ENCODE measurements around the gene SLC2A14. TPM values are rescaled to one million over a fixed set of nuclear protein-coding genes. Genes with fewer than 3 reads are reported as not detected.
A peak's percentile ranks its signal among the peaks of the same experiment; 100 is the strongest.
"Not testable (repeated sequence)": the region's sequence is repeated elsewhere in the genome, so short reads cannot be mapped to it uniquely, and the experiment has no call there.

SLC2A14 gene
- total and polyA plus RNA-seq, 3 experiments from 2014 or later: 0.13 to 0.15 TPM; not detected in 1

GRCh38 chr12:7839226-7839625 is 33.5 kb downstream of the SLC2A14 start:
- H3K27me3 ChIP-seq (ENCODE audit: insufficient read depth, low read length, poor library complexity, severe bottlenecking); DNase-seq; H3K9me3 Mint-ChIP-seq; H3K36me3 ChIP-seq (ENCODE audit: insufficient read depth, low read length); CTCF ChIA-PET; H3K4me3 ChIP-seq (ENCODE audit: low read length); H3K4me1 Mint-ChIP-seq; H3K36me3 Mint-ChIP-seq; H3K27ac Mint-ChIP-seq; H3K4me1 ChIP-seq (ENCODE audit: insufficient read depth, low read length); H3K27ac ChIP-seq (ENCODE audit: low read depth, low read length); H3K4me3 Mint-ChIP-seq; H3K9me3 ChIP-seq (ENCODE audit: low read length): not testable (repeated sequence)
- POLR2A ChIA-PET: interaction anchor here (0.6 kb wide), 1 partner anchor 123 kb away, joined by 4 read pairs; no protein-coding TSS in a partner anchor
- peaks cover 7 to 22% of the 10 kb centered on the region in 2 donors for H3K27me3 Mint-ChIP-seq

GRCh38 chr12:7837366-7837765 is 35.3 kb downstream of the SLC2A14 start:
- Histone ChIP-seq H3K36me3 (ENCODE audit: insufficient read depth, low read length) (no peaks in the 10 kb centered on the region), H3K4me1 (ENCODE audit: insufficient read depth, low read length) (no peaks in the 10 kb centered on the region), H3K9me3 (ENCODE audit: low read length) (no peaks in the 10 kb centered on the region), H3K27ac (ENCODE audit: low read depth, low read length) (no peak overlapping the region), H3K27me3 (ENCODE audit: insufficient read depth, low read length, poor library complexity, severe bottlenecking) (no peaks in the 10 kb centered on the region), H3K4me3 (ENCODE audit: low read length) (no peak overlapping the region)
- Mint-ChIP-seq H3K36me3 (peaks cover 0 to 3% (median 0%) of the 10 kb centered on the region in 3 donors), H3K27ac (no peak overlapping the region), H3K27me3 (peaks cover 7 to 15% of the 10 kb centered on the region in 2 donors), H3K4me3 (no peak overlapping the region), H3K4me1 (no peaks in the 10 kb centered on the region), H3K9me3 (no peaks in the 10 kb centered on the region)
- DNase-seq: no peak
- POLR2A ChIA-PET: no interaction called here
- CTCF ChIA-PET: interaction anchor here (0.6 kb wide), 1 partner anchor 8 kb away, joined by 3 read pairs; no protein-coding TSS in a partner anchor

- Mint-ChIP-seq H3K4me3 (no peak overlapping the region), H3K27me3 (peaks cover 0 to 7% of the 10 kb centered on the region in 2 donors), H3K4me1 (peaks cover 0 to 3% (median 0%) of the 10 kb centered on the region in 3 donors), H3K27ac (no peak overlapping the region), H3K36me3 (peaks cover 0 to 3% (median 0%) of the 10 kb centered on the region in 3 donors), H3K9me3 (no peaks in the 10 kb centered on the region)
- H3K9me3 ChIP-seq (ENCODE audit: low read length): no peaks in the 10 kb centered on the region
- POLR2A ChIA-PET: no interaction called here
- no peak for DNase-seq
- no peaks in the 10 kb centered on the region for H3K4me1 ChIP-seq (ENCODE audit: insufficient read depth, low read length)
- no peaks in the 10 kb centered on the region for H3K27me3 ChIP-seq (ENCODE audit: insufficient read depth, low read length, poor library complexity, severe bottlenecking)
- CTCF ChIA-PET: no interaction called here
- H3K27ac ChIP-seq (ENCODE audit: low read depth, low read length): no peak overlapping the region
- H3K36me3 ChIP-seq (ENCODE audit: insufficient read depth, low read length): no peaks in the 10 kb centered on the region
- no peak overlapping the region for H3K4me3 ChIP-seq (ENCODE audit: low read length)
Measured at GRCh38 chr12:7835766-7836165, 36.9 kb downstream of the SLC2A14 start.

GRCh38 chr12:7835116-7835515 is 37.6 kb downstream of the SLC2A14 start:
- Histone ChIP-seq H3K4me3 (ENCODE audit: low read length) (no peak overlapping the region), H3K36me3 (ENCODE audit: insufficient read depth, low read length) (no peaks in the 10 kb centered on the region), H3K27ac (ENCODE audit: low read depth, low read length) (no peak overlapping the region), H3K4me1 (ENCODE audit: insufficient read depth, low read length) (no peaks in the 10 kb centered on the region), H3K9me3 (ENCODE audit: low read length) (no peaks in the 10 kb centered on the region), H3K27me3 (ENCODE audit: insufficient read depth, low read length, poor library complexity, severe bottlenecking) (no peaks in the 10 kb centered on the region)
- POLR2A ChIA-PET: no interaction called here
- peaks cover 0 to 5% of the 10 kb centered on the region in 2 donors for H3K27me3 Mint-ChIP-seq
- no peak overlapping the region for H3K27ac Mint-ChIP-seq
- H3K9me3 Mint-ChIP-seq: no peaks in the 10 kb centered on the region
- peaks cover 0 to 3% (median 0%) of the 10 kb centered on the region in 3 donors for H3K4me1 Mint-ChIP-seq
- no peak overlapping the region for H3K4me3 Mint-ChIP-seq
- CTCF ChIA-PET: no interaction called here
- DNase-seq: no peak
- peaks cover 0 to 3% (median 0%) of the 10 kb centered on the region in 3 donors for H3K36me3 Mint-ChIP-seq

- Histone ChIP-seq H3K4me1 (ENCODE audit: insufficient read depth, low read length) (no peaks in the 10 kb centered on the region), H3K9me3 (ENCODE audit: low read length) (no peaks in the 10 kb centered on the region), H3K36me3 (ENCODE audit: insufficient read depth, low read length) (no peaks in the 10 kb centered on the region), H3K27ac (ENCODE audit: low read depth, low read length) (no peak overlapping the region), H3K27me3 (ENCODE audit: insufficient read depth, low read length, poor library complexity, severe bottlenecking) (no peaks in the 10 kb centered on the region), H3K4me3 (ENCODE audit: low read length) (no peak overlapping the region)
- ChIA-PET POLR2A (no interaction called here), CTCF (no interaction called here)
- DNase-seq: no peak
- Mint-ChIP-seq H3K27ac (no peak overlapping the region), H3K4me1 (peaks cover 0 to 3% (median 0%) of the 10 kb centered on the region in 3 donors), H3K27me3 (peaks cover 0 to 5% of the 10 kb centered on the region in 2 donors), H3K36me3 (peaks cover 0 to 3% (median 0%) of the 10 kb centered on the region in 3 donors), H3K9me3 (no peaks in the 10 kb centered on the region), H3K4me3 (no peak overlapping the region)
Measured at GRCh38 chr12:7834701-7835100, 38.0 kb downstream of the SLC2A14 start.

- no peaks in the 10 kb centered on the region for H3K27me3 ChIP-seq (ENCODE audit: insufficient read depth, low read length, poor library complexity, severe bottlenecking)
- ChIA-PET CTCF (no interaction called here), POLR2A (no interaction called here)
- H3K4me1 ChIP-seq (ENCODE audit: insufficient read depth, low read length): no peaks in the 10 kb centered on the region
- Mint-ChIP-seq H3K4me1 (peaks cover 0 to 3% (median 0%) of the 10 kb centered on the region in 3 donors), H3K9me3 (no peaks in the 10 kb centered on the region), H3K36me3 (peaks cover 0 to 3% (median 0%) of the 10 kb centered on the region in 3 donors), H3K27ac (peak overlapping the region in 2 of 8 donors; percentile 4 to 47), H3K27me3 (peaks cover 0 to 5% of the 10 kb centered on the region in 2 donors), H3K4me3 (no peak overlapping the region)
- no peaks in the 10 kb centered on the region for H3K36me3 ChIP-seq (ENCODE audit: insufficient read depth, low read length)
- DNase-seq: no peak
- no peak overlapping the region for H3K4me3 ChIP-seq (ENCODE audit: low read length)
- H3K9me3 ChIP-seq (ENCODE audit: low read length): no peaks in the 10 kb centered on the region
- H3K27ac ChIP-seq (ENCODE audit: low read depth, low read length): no peak overlapping the region
Measured at GRCh38 chr12:7833831-7834230, 38.9 kb downstream of the SLC2A14 start.

GRCh38 chr12:7833201-7833600 is 39.5 kb downstream of the SLC2A14 start:
- H3K9me3 ChIP-seq (ENCODE audit: low read length); H3K27me3 Mint-ChIP-seq; POLR2A ChIA-PET; CTCF ChIA-PET; H3K4me3 ChIP-seq (ENCODE audit: low read length); H3K36me3 Mint-ChIP-seq; H3K4me1 Mint-ChIP-seq; H3K36me3 ChIP-seq (ENCODE audit: insufficient read depth, low read length); H3K4me1 ChIP-seq (ENCODE audit: insufficient read depth, low read length); DNase-seq; H3K9me3 Mint-ChIP-seq; H3K27ac ChIP-seq (ENCODE audit: low read depth, low read length); H3K27me3 ChIP-seq (ENCODE audit: insufficient read depth, low read length, poor library complexity, severe bottlenecking); H3K4me3 Mint-ChIP-seq: not testable (repeated sequence)
- peak overlapping the region in 1 of 8 donors; percentile 57 for H3K27ac Mint-ChIP-seq

- Mint-ChIP-seq H3K36me3 (no peaks in the 10 kb centered on the region), H3K27me3 (peaks cover 0 to 5% of the 10 kb centered on the region in 2 donors), H3K4me1 (peaks cover 0 to 3% (median 0%) of the 10 kb centered on the region in 3 donors), H3K9me3 (no peaks in the 10 kb centered on the region), H3K4me3 (no peak overlapping the region), H3K27ac (no peak overlapping the region)
- POLR2A ChIA-PET: interaction anchor here (0.6 kb wide), 1 partner anchor 104 kb away, joined by 3 read pairs; no protein-coding TSS in a partner anchor
- CTCF ChIA-PET: interaction anchor here (1.1 to 1.2 kb wide), 2 partner anchors 9 to 99 kb away, joined by 3 read pairs; no protein-coding TSS in a partner anchor
- Histone ChIP-seq H3K4me3 (ENCODE audit: low read length) (no peak overlapping the region), H3K27ac (ENCODE audit: low read depth, low read length) (no peak overlapping the region), H3K4me1 (ENCODE audit: insufficient read depth, low read length) (no peaks in the 10 kb centered on the region), H3K36me3 (ENCODE audit: insufficient read depth, low read length) (no peaks in the 10 kb centered on the region), H3K27me3 (ENCODE audit: insufficient read depth, low read length, poor library complexity, severe bottlenecking) (no peaks in the 10 kb centered on the region), H3K9me3 (ENCODE audit: low read length) (no peaks in the 10 kb centered on the region)
- peak in 1 of 5 donors; percentile 24 for DNase-seq
Measured at GRCh38 chr12:7832059-7832696, 40.5 kb downstream of the SLC2A14 start.

All from CD8-positive, alpha-beta memory T cell (primary cell).